ENCODE data around the gene FBXL16.
"Not testable (repeated sequence)": the region's sequence is repeated elsewhere in the genome, so short reads cannot be mapped to it uniquely, and the experiment has no call there.

Gene FBXL16

GRCh38 chr16:705431-706188 lies at the start of gene FBXL16:
Gene FBXL16, minus strand, starts transcription at chr16:705801. Its CDS starts 8,396 bp downstream, at chr16:697405.
- DNase-seq, result no peak

DNA sequence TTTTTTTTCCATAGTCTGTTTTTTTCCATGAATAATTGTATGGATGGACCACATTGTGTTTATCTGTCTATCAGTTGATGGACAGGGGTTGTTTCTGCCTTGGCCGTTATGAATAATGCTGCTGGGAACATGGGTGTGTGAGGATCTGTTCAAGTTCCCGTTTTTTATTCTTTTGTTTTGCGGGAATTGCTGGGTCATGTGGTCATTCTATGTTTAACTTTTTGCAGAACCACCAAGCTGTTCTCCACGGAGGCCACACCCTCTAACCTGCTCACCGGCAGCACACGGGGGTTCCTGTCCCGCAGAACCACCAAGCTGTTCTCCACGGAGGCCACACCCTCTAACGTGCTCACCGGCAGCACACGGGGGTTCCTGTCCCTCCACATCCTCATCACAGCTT lies 49.1 kb upstream of the FBXL16 start:
- DNase-seq, result no peak

- DNase-seq, result not testable (repeated sequence)
These were observed 48.6 kb upstream of the FBXL16 start for GRCh38 chr16:754121-754607.

DNA sequence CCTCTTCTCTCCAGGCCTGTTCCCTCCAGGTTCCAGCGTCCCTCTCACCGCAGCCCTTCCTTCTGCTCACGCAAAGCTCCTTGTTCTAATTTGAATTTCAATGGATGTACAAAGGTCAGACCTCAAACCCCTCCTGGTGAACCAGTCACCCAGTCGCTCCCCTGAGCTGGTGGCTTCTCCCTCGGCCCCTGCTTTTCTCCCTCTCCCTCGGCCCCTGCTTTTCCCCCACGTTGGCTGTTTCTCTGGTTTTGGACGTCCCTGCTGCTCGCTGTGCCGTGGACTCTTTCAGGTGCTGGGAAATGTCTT lies 46.4 kb upstream of the FBXL16 start:
- DNase-seq, result no peak

DNA sequence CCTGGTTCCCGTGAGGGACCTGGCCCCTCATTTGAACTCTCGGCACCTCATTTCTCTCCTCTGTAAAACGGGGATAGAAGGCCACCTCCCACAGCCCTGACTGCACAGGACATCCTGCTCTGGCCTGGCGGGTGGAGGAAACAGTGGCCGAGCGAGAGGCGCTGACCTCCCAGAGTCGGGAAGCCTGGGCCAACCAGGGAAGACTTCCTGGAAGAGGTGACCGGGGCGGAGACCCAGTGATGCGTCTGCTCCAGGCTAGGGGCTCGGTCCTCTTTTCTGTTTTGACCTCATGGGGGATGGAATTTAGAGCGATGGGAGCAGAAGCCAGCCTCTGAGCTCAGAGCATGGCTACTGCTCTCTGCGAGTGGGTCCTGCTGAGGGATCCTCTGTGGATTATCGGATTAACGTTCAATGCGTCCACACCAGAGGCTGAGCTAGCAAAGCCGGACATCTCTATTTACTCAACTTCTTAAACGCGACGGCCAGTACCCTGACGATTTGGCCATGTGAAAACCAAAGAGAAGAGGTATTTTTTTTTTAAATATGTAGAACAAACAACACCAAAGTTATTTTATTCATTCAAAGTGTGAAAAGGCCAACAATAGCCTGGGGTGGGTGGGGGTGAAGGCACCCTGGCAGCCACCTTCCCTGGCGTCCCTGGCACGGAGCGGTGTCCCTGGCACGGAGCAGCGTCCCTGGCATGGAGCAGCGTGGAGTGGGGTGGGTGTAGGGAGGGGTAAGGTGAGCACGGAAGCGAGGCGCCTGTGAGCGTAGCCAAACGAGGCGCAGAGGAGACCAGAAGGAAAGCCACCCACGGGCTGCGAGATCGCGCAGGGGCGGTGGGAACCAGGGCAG lies 45.8 kb upstream of the FBXL16 start:
- DNase-seq, result no peak

DNA sequence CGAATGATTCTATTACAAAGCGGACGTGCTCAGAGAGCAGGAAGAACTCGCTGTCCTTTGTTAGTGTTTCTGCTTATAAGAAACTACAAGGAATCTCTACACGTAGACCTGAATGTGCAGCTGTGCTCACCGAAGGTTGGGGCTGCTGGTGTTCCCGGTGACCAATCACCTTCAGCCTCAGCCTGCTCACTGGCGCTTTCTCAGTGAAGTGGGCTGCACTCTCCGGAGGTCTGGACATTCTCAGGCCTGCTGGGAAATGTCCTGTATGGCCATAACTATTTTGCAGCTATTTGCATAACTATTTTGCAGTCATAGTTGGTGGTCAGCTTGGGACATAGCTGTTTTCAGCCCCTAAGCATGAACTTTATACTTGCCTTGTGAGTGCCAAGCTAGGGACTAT lies 44.9 kb upstream of the FBXL16 start:
- DNase-seq, result no peak

DNA sequence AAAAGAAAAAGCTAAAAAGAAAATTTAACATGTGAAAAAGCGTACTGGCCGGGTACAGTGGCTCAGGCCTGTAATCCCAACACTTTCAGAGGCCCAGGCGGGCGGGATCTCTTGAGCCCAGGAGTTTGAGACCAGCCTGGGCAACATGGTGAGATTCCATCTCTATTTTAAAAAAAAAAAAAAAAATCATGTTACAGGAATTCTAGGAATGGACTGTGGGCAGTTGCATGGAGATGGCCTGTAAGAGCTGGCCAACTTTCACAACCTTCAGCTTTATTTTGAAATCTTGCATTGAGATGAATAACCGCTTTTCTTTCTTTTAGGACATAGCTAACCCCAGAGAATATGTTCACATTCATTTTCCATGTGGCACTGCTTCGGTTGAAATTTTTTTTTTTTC lies 43.4 kb upstream of the FBXL16 start:
- DNase-seq, result no peak

GRCh38 chr16:747978-748746 lies 42.6 kb upstream of the FBXL16 start:
- no peak for DNase-seq

- DNase-seq, result no peak
These were observed 41.0 kb upstream of the FBXL16 start for GRCh38 chr16:746637-747036.

GRCh38 chr16:745739-746138 lies 40.1 kb upstream of the FBXL16 start:
- DNase-seq, result no peak

DNA sequence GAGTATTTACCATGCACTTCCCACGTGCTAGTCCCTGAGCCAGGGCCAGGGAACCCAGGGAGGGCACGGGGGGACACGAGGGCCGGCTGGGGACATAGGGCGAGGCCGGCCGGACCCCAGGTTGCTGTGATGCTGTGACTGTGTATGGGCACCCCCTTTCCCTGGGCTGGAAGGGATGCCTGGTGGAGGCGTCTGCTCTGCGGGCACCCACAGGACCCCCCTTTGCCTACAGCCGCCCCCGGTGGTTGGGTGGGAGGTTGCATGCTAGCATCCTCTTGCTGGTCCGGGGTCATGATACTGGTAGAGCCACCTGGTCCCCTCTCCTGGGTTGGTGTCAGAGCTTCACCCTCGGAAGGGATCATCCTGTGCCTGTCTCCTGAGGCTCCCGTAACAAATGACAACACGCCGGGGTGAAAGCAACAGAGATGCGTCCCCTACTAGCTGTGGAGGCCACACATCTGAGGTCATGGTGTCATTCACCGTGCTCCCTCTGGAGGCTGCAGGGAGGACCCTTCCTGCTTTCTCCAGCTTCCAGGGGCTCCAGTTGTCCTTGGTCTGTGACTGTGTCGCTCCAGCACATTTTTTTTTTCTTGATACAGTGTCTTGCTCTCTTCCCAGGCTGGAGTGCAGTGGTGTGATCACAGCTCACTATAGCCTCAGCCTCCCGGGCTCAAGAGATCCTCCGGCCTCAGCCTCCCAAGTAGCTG lies 38.3 kb upstream of the FBXL16 start:
- no peak for DNase-seq

DNA sequence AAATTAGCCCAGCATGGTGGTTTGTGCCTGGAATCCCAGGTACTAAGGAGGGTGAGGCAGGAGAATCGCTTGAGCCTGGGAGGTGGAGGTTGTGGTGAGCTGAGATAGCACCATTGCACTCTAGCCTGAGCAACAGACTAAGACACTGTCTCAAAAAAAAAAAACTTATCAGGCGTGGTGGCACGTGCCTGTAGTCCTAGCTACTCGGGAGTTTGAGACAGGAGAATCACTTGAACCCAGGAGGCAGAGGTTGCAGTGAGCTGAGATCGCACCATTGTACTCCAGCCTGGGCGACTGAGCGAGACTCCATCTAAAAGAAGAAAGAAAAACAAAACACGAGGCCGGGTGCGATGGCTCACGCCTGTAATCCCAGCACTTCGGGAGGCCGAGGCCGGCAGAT lies 37.3 kb upstream of the FBXL16 start:
- DNase-seq, result not testable (repeated sequence)

DNA sequence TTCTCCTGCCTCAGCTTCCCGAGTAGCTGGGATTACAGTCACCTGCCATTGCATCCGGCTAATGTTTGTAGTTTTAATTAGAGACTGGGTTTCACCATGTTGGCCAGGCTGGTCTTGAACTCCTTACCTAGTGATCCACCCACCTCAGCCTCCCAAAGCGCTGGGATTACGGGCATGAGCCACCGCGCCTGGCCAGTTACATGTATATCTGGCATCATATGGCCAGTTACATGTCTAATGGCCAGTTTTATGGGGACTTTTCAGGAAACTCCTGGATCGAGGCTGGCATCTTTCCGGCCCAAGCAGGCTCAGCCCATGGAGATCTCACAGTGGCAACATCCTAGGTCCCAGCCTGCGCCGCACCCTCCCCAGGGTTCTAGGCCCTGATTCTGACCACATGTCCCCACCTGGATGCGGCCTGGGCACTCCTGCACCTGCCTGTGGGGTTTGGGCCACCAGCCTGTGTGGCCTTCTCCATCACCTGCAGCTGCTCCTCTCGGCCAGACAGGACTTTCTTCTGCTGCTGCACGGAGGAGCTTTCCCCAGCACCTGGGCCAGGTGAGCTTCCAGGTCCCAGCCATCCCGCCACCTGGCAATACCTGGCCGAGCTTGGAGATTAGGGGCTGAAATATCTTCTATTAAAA lies 36.5 kb upstream of the FBXL16 start:
- no peak for DNase-seq

- DNase-seq, result peak; percentile 93 to 97
These were observed 35.3 kb upstream of the FBXL16 start, which contains the start of gene CIAO3 for GRCh38 chr16:740764-741505. Gene CIAO3, minus strand, starts transcription at chr16:740997. Its CDS starts 12 bp downstream, at chr16:740985.

DNA sequence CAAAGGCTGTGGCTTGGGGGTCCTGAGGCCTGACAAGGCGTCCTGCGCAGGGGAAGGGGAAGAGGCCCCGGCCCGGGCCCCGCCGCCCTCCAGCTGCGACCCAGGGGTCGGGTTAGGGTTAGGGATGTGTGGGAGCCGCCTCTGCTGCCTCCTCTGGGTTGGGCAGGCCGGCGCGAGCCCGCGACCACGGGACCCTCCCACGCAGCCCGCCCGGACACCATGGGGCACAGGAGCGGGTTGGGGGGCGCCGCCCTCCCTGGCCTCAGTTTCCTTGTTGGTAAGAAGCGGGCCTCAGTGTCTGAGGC lies 34.8 kb upstream of the FBXL16 start:
- DNase-seq, result no peak

DNA sequence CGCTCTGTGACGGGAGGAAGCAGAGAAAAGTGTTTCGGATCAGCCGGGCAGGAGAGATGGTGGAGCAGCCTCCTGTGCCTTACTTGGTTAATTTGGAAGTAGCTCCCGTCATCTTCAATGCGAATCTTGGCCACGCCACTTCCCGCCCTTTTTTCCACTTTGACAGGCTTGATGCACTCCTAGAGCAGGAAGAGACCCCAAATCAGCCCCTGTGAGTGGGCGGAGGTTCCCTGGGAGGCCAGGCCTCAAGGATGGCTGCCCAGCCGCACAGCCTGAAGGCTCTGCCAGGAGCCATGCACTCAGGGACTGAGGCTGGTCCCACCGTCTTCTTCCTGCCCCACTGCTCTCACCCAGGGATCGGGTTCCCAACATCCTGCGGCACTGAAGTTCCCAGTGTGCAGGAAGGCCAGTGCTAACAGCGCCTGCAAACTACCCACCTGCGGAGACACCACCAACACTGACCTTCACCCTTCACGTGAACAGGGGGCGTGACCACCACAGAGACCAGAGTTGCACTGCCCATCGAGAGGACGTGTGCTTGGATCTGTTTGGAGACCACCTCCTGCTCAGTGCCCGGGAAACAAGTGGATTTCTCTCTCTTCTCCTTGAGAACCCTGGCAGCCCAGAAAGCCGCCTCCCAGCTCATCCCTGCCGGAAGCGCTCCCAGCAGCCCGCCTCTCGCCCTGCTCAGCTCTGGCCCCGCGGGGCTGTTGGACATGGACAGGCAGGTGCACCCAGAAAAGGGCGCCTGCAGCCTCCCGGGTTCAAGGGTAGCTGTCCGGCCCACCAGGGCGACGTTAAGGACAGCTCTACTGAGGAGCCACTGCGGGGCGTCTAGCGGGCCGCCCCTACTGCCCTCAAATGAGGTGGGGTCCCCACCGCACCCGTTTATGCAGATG lies 34.2 kb upstream of the FBXL16 start:
- DNase-seq, result no peak

- no peak for DNase-seq
These were observed 31.4 kb upstream of the FBXL16 start for GRCh38 chr16:736936-737481.

DNA sequence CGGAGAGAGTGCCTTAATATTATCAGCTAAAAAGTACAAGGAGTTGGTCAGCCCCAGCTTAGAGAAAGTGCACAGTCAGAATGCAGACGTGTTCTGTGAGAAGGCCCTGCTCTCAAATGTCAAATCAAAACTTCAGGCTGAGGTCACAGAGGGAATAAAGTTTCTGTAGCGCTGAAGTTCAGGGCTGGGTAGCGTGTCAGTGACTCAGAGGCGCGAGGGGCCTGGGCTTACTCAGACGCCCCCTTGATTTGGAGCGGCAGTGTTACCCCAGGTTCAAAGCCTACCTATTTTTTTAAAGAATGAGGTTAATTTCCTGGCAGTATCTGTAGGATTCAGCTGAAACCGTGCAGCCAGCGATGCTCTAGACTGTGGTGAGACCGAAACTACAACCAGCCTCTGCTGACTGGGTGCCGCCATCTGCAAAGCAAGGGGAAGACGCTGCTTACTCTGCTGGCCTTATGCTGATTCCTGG lies 30.4 kb upstream of the FBXL16 start:
- DNase-seq, result peak; percentile 41 to 50

GRCh38 chr16:734981-735881 lies 29.6 kb upstream of the FBXL16 start:
- DNase-seq, result no peak

All from stimulated activated CD4-positive, alpha-beta T cell treated with anti-CD3 and anti-CD28 coated beads, Interleukin-2, amount 100 ng/mL, for 48 hours (primary cell).